Right hindlimb (tissue), 1 donor: Measurements from ENCODE around the gene TYW1.
"Not testable (repeated sequence)": the region's sequence is repeated elsewhere in the genome, so short reads cannot be mapped to it uniquely, and the experiment has no call there.

Experiments used
- DNase-seq: peaks from one replicate; pipeline ENCODE4 v3.0.0-alpha.2; 2018

TYW1 gene

DNA sequence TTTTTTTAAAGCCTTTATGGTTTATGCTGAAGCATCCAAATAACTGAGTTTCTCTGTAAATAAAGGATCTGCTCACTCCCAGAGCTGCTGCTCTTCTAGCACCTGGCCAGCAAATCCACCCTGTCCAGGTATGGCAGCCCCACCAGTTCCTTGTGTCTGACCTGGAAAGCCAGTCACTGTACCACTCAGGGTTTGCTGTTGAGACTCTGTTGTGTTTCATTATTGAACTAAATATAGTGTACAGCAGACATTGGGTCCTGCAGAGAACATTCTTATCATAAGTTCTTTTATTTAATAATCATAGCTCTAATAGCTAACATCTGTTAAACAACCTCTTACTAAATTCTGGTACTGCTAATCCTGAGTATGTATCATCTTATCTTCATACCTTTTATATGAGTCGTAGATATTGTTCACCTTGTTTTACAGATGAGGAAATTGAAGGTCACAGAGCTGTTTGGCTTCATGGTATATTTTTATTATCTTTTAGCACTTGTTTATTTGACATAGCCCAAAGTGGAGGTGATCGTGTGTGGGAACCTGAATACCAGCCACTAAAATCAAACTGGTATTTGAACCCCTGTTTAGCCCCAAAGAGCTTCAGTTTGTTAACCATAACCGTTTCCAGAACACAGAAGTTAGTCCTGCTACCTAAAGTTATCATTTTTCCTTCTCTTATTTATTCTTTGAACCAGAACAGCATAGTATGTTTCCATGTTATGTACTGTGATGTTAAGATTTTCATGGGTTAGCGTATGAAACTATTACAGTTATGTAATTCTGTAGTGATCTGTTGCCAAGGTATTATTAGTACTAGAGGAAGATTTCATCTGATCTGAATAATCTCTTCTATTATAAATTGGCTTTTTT, 139.2 kb downstream of the TYW1 start:
- DNase-seq, result not testable (repeated sequence)

DNA sequence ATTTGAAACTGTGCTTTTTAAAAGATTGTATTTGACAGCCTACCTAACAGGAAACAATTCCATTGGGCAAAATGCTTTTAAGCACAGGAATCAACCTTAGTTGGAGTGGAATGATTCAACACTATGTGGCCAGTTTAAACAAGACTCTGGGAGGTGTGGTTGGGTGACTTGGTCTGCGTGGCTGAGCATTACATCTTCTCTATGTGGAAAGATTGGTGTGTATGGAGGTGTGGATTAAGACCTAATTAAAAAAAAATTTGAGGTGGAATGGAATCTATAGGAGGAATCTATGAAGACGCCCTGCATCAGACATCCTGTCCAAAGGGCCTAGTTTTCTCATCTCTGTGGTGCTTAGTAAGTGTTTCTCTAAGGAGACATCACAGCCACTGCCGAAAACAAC, 140.9 kb downstream of the TYW1 start:
- DNase-seq, result not testable (repeated sequence)

DNA sequence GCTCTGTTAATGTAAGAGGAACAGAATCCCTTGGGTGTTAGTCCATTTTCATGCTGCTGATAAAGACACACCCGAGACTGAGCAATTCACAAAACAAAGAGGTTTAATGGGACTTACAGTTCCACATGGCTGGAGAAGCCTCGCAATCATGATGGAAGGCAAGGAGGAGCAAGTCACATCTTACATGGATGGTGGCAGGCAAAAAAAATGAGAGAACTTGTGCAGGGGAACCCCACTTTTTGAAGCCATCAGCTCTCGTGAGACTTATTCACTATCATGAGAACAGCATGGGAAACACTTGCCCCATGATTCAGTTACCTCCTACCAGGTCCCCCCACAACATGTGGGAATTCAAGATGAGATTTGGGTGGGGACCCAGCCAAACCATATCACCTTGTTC, 143.2 kb downstream of the TYW1 start:
- not testable (repeated sequence) for DNase-seq

DNA sequence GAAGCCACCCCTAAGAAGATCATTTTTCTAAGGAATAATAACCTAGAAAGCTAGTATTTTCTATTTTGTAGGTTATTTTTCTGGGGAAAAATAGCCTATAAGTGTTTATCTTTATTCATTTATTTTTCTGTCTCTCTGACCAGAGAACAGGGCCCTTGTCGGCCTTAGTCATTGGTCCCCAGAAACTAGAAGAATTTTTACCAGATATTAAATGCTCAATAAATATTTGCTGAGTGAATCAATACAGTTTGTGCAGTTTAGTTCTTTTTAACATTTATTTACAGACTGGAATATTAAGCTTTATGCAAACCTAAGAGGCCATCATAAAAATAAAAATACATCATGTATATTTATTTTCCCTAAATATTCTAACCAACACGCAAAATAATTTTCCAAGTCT, 144.4 kb downstream of the TYW1 start:
- DNase-seq, result not testable (repeated sequence)

DNA sequence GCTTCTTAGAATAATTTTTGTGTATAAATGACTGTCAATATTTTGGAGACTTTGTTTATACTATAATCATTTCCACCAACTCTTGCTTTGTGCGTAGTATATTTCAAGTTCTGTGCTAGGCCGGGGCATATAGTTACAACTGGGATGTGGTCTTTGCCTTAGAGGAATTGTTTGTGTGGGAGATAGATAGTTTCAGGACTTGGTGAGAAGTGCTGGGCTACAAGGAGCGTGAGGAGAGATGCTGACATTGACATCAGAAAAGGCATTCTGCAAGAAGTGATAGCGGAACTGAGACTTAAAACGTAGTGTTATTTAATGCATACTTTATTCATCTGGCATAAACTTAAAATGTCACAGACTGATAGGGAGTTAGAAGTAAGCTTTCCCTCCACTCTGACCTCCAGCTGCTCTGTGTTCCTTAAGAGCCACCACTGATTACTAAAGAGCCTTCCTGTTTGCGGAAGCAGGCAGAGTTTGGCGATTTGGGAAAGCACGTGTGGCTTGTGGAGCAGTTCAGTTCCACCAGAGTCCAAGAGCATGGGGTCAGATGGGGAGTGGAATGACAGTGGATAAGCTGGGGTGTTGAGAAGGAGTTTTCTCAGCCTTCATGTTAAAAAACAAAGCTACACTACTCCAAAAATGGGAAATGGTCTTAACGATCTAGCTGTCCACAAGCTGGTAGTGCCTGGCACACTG, 146.6 kb downstream of the TYW1 start:
- DNase-seq, result not testable (repeated sequence)

DNA sequence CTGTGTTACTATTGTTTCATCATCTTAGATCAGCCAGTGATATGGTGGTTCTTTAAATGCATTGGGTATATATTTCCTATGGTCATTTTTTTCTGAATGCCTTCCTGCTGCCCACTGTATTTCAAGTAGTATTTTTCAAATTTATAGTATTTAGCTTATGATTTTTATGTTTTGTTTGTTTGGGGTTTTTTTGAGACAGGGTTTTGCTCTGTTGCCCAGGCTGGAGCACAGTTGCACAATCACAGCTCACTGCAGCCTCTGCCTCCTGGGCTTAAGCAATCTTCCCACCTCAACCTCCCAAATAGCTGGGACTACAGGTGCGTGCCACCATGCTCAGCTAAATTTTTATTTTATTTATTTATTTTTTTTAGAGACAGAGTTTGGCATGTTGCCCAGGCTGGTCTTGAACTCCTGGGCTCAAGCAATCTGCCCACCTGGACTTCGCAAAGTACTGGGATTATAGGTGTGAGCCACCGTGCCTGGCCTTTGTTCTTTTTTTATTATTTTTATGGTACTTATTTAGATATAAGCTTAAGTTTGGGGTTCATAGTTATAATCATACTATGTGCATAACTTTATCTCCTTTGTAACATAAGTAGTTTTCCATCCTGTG, 149.1 kb downstream of the TYW1 start:
- not testable (repeated sequence) for DNase-seq

DNA sequence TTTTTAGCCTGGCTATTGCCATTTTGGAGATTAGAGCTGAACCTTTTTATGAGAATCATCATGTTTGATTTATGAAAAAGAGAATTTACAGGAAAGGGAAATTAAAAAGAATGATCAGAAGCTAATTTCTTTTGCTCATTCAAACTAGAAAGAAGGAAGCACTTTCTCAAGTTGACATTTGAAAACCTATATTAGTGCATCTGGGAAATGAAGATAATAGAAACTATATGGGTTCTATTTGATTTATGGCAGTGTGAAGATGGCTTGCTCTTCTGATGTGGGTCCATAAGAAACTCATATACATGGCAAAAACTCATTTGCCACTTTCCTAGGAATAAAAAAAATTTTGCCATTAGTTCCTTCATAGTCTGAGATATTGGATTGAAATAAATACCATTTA, 152.5 kb downstream of the TYW1 start:
- not testable (repeated sequence) for DNase-seq

DNA sequence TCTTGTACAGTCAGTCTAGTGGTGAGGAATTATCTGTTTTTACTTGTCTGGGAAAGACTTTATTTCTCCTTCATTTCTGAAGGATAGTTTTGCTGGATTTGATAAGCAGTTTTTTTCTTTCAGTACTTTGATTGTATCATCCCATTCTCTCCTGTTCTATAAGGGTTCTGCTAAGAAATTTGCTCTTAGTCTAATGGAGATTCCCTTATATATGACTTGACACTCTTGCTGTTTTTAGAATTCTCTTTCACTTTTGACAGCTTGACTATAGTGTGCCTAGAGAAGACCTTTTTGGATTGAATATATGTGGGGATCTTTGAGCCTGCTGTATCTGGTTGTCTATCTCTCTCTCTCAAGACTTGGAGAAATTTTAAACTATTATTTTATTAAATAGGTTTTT, 157.7 kb downstream of the TYW1 start:
- DNase-seq, result not testable (repeated sequence)

DNA sequence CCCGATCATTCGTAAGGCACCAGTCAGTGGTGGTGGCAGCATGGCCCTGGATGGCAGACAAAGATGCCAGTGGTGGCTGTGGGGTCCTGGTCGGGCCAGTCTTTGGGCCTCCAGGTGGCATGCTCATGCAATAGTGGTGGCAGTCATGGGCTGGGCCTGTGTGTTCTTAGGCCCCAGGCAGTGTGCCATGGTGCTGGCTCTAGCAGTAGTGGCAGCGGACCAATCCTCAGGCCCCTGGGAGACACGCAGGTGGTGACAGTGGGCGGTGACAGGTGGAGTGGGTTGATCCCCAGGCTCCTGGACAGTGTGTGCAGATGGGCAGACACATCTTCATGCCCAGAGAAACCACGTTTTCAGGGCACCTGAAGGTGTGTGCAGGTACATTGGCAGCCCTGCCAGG, 159.4 kb downstream of the TYW1 start:
- not testable (repeated sequence) for DNase-seq

DNA sequence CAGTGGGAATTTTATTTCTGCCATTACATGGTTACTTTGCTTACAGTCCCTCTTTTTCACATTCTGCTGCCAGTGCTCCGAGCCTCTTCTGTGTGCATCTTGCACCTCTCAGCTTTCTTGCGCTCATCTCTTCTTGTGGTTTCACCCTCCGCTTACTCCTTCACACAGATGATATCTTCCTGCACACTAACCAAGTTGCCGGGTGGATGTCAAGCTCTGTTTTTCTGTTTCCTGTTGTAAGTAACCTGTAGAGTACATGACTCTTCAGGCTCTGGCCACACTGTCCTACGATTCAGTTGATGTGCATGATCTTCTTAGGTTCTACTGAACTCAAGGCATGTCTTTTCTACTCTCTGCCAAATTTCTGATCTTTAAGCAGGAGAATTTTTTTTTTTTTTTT, 166.7 kb downstream of the TYW1 start:
- not testable (repeated sequence) for DNase-seq

DNA sequence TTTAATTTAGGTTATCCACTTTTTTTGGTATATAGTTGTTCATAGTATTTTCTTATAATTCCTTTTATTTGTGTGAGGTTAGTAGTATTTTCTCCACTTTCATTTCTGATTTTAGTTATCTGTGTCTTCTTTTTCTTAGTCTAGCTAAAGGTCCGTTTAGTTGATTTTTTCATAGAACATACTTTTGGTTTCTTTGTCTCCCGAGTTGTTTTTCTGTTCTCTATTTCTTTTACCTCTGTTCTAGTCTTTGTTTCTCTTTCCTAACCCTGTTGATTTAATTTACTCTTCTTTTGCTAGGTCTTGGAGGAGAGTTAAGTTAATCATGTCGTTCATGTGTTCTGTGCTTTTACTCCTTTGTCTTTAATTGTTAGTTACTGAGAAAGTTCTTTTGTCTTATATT, 174.5 kb downstream of the TYW1 start:
- DNase-seq, result not testable (repeated sequence)

DNA sequence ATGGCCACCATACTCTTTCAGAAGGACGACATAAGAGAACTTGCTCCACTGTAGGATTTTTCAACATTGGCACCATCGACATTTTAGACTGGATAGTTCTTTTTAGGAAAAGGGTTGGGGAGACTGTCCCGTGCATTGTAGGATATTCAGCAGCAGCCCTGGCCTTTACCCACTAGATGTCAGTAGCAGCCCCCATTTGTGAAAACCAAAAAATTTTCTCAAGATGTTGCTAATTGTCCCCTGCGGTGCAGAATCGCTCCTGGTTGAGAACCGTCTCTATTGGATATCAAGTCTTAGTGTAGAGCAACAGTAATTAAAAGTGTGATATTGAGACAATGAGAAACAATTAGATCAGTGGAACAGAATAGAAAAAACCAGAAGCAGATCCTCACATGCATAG, 180.1 kb downstream of the TYW1 start:
- DNase-seq, result not testable (repeated sequence)

DNA sequence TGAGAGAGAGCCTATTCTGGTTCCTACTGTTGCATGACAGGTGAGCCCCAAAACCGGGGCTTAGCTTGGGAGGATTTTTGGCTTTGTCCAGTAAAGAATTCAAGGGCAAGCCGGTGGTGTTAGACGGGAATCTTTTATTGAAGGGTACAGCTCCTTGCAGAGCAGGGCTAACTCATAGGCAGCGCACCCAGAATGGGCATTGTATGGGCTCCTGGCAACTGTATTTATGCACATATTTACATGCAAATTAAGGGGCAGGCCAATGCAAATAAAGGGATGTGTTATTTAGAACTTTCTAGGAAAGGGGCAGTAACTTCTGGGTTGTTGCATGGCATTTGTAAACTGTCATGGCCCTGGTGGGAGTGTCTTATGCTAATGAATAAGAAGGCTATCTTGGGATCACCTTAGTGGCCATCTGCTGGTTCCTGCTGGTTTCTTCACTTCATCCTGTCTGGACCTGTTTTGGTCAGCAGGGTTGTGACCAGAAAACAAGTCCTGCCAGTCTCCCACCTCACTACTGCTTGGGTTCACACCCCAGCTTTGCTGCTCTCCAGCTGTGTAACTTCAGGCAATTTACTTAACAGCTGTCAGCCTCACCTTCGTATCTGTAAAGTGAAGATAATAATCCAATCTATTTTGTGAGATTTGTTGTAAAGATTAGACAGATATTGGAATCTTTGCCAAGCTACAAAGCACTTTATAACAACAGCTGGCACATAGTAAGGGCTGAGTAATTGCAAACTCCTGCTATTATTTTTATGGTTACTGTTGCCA, 182.5 kb downstream of the TYW1 start:
- DNase-seq, result not testable (repeated sequence)

DNA sequence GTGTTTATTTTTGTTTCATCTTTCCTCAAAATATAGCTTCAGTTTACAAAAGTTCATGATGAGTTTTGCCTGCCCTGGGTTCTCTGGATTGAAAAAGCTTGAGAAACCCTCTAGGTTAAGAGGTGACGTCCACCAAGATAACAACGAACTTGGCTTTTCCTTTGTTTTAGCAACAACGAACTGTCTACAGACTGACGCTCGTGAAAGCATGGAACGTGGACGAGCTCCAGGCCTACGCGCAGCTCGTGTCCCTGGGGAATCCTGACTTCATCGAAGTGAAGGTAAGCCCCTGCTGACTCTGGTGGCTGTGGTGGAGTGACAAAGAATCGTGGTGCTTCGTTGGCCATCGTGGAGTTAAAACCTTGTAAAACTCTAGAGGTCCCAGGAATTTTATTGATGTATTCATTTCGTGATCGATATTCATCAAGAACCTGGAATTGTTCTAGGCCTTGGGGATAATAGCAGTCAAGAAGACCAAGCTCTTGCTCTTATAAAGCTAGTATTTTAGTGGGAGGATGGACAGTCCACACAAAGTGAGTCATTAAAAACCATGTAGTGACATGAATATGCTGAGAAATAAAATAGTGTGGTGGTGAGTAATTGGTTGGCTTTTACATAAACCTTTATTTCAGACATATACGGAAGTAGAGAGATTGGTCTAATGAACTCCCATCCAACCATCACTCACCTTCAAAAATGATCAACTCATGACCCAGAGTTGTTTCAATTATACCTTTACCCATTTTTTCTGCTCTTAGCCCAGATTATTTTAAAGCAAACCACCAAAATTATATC, 186.5 kb downstream of the TYW1 start:
- not testable (repeated sequence) for DNase-seq

DNA sequence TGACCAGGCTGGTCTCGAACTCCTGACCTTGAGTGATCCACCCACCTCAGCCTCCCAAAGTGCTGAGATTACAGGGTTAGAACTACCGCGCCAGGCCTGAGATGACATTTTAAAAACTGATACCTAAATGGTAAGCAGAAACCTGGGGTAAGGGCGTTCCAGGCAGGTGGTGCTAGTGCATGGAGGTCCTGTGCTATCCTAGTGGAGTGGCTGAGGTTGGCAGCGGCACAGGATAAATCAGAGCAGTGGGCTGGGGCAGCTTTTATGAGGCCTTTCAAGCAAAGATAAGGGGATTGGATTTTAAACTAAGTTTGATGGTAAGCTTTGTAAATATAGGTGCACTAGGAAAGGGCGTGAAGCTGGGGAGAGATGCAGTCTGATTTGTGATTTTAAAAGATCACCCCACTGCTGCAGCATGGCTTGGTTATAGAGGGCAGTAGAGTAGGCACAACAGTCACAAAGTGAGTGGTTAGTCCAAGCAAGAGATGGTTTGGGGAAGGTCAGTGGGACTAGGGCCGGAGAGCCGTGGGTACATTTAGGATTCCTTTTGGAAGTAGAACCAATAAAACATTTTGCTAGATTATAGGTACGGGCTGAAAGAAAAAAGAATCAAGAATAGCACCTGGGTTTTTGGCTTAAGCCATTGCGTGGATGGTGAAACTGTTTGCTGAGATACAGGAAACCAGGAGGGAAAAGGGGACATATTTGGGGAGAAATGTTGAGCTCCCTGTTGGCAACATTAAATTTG, 188.5 kb downstream of the TYW1 start:
- DNase-seq, result not testable (repeated sequence)

DNA sequence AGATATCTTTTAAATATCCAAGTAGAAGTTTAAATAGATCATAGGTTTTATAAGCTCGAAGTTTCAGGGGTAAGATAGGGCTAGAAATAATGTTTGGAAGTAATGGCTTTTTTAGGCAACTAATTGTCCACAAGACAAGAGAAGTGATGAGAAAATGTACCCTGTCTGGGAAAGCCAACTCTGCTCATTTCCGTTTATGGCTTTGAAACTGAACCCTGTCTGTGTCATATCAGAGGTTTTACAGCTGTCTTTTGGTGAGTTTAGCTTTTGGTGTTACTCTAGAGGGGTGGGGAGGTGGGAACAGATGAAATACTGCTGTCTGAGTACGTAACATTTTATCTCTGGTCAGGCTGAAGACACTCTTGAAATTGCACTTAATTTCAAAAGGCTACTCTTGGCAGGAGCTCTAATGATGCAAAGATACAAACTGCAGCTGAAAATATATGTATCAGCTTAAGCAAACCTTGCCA, 189.1 kb downstream of the TYW1 start:
- DNase-seq, result not testable (repeated sequence)

DNA sequence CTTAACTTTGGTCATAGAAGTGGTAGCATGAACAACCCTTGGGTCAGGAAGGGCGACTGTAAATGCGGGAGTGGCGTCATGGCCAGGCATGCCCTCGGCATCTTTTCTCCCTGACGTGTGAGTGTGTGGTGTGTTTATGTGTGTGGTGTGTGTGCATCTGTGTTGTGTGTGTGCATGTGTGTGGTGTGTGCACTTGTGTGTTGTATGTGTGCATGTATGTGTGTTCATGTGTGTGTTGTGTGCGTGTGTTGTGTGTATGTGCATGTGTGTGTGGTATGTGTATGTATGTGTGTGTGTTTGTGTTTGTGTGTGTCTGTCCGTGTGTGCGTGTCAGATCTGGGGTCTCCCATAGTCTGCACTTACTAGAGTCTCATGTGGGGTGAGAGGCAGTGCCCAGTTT, 192.5 kb downstream of the TYW1 start:
- DNase-seq, result not testable (repeated sequence)

DNA sequence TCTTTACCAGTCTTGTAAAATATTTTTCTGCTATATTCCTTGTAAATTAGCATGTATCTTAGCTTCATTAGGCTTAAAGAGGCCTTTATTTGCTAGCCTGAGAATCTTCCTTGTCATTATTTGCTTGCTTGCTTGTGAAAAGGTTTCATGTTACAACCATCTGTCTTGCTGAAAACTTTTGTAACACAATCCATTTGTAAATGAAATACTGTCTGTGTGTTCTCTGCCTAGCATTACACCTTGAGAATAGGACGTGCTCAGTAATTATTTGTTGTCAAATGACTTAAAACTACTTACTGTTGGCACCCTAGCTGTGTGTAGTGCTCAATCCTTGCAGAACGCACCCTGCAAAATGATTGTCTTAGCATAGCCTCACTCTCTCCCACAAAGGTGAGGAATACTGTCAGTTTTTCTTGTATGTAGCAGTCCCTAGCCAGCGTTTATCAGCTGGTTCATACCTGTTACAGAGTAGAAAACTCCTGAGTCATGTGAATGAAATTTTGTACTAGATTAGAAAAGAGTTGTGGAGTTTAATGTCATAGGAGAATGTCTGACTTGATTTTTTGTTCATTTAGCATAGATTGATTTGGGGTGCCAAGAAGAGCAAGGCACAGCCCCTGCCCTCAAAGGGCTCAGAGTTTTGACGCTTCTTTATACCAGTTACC, 193.3 kb downstream of the TYW1 start:
- DNase-seq, result not testable (repeated sequence)

DNA sequence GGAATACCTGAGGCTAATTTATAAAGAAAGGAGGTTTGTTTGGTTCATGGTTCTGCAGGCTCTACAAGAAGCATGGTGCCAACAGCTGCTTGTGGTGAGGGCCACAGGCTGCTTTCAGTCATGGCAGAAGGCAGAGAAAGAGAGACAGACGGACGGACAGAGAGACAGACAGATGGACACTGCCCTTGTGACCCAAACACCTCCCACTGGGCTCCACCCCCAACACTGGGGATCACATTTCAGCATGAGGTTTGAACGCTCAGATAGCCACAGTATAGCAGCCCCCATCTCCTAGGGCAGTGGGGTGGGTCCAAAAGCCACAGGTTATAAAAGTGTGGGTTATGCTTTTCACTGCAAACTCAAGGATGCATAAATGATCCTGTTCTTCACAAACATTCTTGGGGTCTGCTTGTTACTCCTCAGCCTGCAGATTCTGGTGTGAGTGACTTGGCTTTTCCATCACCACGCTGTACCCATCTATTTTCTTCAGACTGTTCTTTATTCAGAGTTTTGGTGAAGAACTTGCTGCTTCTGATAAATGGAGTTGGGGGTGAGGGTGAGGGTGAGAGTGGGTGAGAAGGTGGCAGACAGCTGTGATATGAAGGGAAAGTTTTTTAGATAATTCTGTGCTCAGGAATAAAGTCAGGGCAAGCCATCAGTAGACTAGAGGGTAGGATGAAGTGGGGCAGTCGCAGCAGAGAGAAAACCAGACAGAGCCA, 194.5 kb downstream of the TYW1 start:
- DNase-seq, result not testable (repeated sequence)
